ENCODE measurements around the gene SLC39A5. TPM values are rescaled to one million over a fixed set of nuclear protein-coding genes. Genes with fewer than 3 reads are reported as not detected.

Gene SLC39A5
- total RNA-seq, 1 donor from 2014 or later, result not detected

DNA sequence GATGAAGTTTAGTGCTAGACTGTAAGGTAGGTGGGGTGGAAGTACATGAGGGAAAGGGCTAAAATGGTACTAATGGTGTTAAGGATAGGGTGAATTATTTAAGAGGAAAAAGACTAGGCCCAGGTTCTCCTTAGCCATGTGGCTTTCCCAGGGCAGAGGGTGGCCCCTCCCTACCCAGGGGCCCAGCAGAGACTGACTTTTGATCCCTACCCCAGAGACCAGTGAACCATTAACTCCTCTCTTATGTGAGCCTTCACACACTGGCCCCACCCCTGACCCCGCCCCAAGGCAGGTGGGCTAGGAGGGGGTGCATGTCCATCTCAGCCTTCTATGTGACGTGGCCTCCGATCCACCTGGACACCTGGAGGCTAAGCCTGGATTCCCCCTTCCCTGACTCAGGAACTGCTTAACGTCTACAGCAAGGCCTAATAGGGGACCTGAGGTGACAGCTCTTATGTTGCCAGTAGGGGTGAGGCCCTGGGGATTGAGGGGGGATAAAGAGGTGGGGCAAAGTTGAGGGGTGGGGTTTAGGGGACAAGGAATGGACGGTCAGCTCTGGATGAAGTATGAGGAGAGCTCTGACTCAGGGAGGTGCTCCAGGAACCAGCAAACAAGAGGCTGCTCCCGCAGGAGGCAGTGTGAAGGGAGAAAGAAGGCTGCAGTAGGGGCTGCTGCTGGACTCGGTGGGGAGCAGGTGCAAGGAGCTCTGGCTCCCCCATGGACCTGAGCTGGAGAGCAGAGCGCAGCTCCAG, 757 bp downstream of the SLC39A5 start:
- TF ChIP-seq, protein P1, sequence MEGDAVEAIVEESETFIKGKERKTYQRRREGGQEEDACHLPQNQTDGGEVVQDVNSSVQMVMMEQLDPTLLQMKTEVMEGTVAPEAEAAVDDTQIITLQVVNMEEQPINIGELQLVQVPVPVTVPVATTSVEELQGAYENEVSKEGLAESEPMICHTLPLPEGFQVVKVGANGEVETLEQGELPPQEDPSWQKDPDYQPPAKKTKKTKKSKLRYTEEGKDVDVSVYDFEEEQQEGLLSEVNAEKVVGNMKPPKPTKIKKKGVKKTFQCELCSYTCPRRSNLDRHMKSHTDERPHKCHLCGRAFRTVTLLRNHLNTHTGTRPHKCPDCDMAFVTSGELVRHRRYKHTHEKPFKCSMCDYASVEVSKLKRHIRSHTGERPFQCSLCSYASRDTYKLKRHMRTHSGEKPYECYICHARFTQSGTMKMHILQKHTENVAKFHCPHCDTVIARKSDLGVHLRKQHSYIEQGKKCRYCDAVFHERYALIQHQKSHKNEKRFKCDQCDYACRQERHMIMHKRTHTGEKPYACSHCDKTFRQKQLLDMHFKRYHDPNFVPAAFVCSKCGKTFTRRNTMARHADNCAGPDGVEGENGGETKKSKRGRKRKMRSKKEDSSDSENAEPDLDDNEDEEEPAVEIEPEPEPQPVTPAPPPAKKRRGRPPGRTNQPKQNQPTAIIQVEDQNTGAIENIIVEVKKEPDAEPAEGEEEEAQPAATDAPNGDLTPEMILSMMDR (IDR thresholded peaks at IDR 0.05), result no peak
- Histone ChIP-seq H3K36me3 (peaks cover 0 to 19% of the 10 kb centered on the region in 2 donors), H3K4me3 (no peak overlapping the region), H3K4me1 (no peaks in the 10 kb centered on the region), H3K27me3 (no peaks in the 10 kb centered on the region), H3K27ac (no peak overlapping the region), H3K9me3 (no peaks in the 10 kb centered on the region)
- intact Hi-C loops (cut with DNase I), result no loop called here
- DNase-seq (ENCODE audit: low spot score in 2 of 2), result no peak

DNA sequence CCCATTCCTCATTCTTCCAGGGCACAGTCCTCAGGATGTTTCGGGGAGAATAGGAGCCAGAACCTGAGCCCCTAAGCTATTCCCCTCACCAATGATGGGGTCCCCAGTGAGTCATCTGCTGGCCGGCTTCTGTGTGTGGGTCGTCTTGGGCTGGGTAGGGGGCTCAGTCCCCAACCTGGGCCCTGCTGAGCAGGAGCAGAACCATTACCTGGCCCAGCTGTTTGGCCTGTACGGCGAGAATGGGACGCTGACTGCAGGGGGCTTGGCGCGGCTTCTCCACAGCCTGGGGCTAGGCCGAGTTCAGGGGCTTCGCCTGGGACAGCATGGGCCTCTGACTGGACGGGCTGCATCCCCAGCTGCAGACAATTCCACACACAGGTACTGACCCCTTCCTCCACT, 1.3 kb downstream of the SLC39A5 start:
- Histone ChIP-seq H3K4me1 (no peaks in the 10 kb centered on the region), H3K27ac (no peak overlapping the region), H3K9me3 (no peaks in the 10 kb centered on the region), H3K4me3 (no peak overlapping the region), H3K27me3 (no peaks in the 10 kb centered on the region), H3K36me3 (peaks cover 0 to 15% of the 10 kb centered on the region in 2 donors)
- intact Hi-C loops (cut with DNase I), result no loop called here
- DNase-seq (ENCODE audit: low spot score in 2 of 2), result no peak
- TF ChIP-seq, protein P1 (IDR thresholded peaks at IDR 0.05), result no peak

DNA sequence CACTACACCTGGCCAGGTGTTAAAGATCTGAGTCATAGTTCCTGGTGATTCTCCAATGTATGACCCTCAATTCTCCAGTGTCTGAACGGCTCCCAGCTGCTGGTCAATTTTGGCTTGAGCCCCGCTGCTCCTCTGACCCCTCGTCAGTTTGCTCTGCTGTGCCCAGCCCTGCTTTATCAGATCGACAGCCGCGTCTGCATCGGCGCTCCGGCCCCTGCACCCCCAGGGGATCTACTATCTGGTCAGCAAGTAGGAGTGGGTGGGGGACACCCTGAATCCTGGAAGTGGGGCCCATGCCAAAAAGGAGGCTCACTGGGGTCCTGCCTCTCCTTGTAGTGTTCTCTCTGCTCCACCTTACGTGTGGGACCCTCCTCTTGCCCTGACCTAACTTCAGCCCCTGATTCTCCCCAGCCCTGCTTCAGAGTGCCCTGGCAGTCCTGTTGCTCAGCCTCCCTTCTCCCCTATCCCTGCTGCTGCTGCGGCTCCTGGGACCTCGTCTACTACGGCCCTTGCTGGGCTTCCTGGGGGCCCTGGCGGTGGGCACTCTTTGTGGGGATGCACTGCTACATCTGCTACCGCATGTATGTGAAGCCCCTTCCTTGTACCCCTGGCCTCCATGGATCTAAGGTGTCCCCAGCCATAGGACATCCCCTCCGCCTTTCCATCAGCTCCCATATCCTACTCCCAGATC, 5.0 kb downstream of the SLC39A5 start:
- no peak overlapping the region for H3K27ac ChIP-seq
- intact Hi-C loops (cut with DNase I), result no loop called here
- H3K36me3 ChIP-seq, result peaks cover 5 to 17% of the 10 kb centered on the region in 2 donors
- TF ChIP-seq, protein P1 (IDR thresholded peaks at IDR 0.05), result no peak
- DNase-seq (ENCODE audit: low spot score in 2 of 2), result no peak
- H3K4me3 ChIP-seq, result no peak overlapping the region
- H3K9me3 ChIP-seq, result no peaks in the 10 kb centered on the region
- H3K4me1 ChIP-seq, result no peaks in the 10 kb centered on the region
- H3K27me3 ChIP-seq, result no peaks in the 10 kb centered on the region

DNA sequence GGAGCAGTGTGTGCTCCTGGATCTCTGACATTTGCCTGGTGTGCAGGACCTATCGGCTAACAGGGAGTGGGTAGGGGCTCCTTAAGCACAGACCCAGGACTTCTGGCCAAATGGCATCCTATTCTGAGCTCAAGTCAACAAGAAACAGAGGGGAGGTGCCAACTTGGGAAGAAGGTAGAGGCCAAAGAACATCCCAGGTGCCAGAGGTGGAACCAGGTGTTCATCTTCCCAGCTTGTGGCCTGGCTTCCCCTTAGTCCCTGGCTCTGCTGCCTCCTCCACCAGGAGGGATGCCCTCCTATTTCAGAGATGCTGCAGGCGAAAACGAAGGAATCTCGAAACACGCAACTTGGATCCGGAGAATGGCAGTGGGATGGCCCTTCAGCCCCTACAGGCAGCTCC, 6.2 kb downstream of the SLC39A5 start:
- Histone ChIP-seq H3K9me3 (no peaks in the 10 kb centered on the region), H3K4me1 (no peaks in the 10 kb centered on the region), H3K36me3 (peaks cover 15 to 29% of the 10 kb centered on the region in 2 donors), H3K27me3 (no peaks in the 10 kb centered on the region), H3K4me3 (no peak overlapping the region), H3K27ac (no peak overlapping the region)
- TF ChIP-seq, protein P1 (IDR thresholded peaks at IDR 0.05), result no peak
- no peak for DNase-seq (ENCODE audit: low spot score in 2 of 2)
- intact Hi-C loops (cut with DNase I), result no loop called here

DNA sequence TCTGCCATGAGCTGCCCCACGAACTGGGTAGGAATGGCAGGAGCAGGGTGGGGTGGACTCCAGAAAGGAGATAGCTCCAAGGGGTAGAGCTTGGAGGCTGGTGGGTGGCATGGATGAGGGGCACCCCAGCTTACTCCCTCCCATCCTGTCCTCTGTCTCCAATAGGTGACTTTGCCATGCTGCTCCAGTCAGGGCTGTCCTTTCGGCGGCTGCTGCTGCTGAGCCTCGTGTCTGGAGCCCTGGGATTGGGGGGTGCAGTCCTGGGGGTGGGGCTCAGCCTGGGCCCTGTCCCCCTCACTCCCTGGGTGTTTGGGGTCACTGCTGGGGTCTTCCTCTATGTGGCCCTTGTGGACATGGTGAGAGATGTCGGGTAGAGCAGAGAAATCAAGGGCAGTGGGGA, 7.1 kb downstream of the SLC39A5 start:
- Histone ChIP-seq H3K4me3 (no peak overlapping the region), H3K27me3 (no peaks in the 10 kb centered on the region), H3K27ac (no peak overlapping the region), H3K36me3 (peaks cover 24 to 37% of the 10 kb centered on the region in 2 donors), H3K9me3 (no peaks in the 10 kb centered on the region), H3K4me1 (no peaks in the 10 kb centered on the region)
- TF ChIP-seq, protein P1 (IDR thresholded peaks at IDR 0.05), result no peak
- DNase-seq (ENCODE audit: low spot score in 2 of 2), result no peak
- intact Hi-C loops (cut with DNase I), result no loop called here

All from ascending aorta (tissue), 2 donors.